ENCODE data around the gene MEIS3. TPM values are rescaled to one million over a fixed set of nuclear protein-coding genes. Genes with fewer than 3 reads are reported as not detected.

MEIS3 gene
- total RNA-seq, 2 experiments from 2014 or later = not detected

DNA sequence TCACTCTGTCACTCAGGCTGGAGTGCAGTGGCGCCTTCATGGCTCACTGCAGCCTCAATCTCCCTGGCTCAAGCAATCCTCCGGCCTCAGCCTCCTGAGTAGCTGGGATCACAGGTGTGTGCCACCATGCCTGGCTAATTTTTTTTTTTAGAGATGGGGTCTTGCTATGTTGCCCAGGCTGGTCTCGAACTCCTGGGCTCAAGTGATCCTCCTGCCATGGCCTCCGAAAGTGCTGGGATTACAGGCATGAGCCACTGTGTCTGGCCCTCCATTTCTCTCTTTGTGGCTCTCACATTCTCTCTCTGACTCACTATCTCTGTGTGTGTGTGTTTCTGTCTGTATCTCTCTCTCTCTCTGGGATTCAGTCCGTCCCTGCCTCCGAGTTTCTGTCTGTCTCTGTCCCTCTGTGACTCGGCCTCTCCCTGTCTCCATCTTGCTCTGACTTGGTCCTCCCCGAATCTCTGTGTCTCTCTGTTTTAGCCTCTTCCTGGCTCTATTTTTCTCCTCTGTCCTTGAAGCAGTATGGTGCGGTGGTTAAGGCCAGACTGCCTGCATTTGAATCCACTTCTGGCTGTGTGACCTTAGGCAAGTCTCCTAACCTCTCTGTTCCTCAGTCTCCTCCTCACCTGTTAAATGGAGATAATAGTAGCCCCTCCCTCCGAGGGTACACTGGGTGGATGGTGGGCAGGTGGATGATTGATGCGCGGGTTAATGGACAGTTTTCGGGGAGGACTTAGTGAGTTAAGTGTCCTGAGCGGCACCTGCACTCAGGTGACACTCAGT is 11.0 kb downstream of the MEIS3 start:
- no peaks in the 10 kb centered on the region for H3K4me1 Mint-ChIP-seq (ENCODE audit: low read depth)
- H3K4me3 Mint-ChIP-seq = no peak overlapping the region
- H3K27me3 Mint-ChIP-seq (ENCODE audit: low read depth) = peaks cover 43% of the 10 kb centered on the region
- intact Hi-C loops (cut with micrococcal nuclease) = no loop called here
- no peaks in the 10 kb centered on the region for H3K36me3 Mint-ChIP-seq (ENCODE audit: low read depth)
- H3K27ac Mint-ChIP-seq = no peak overlapping the region
- CTCF ChIA-PET = no interaction called here
- DNase-seq = no peak
- no peaks in the 10 kb centered on the region for H3K9me3 Mint-ChIP-seq

- CTCF ChIA-PET = no interaction called here
- intact Hi-C loops (cut with micrococcal nuclease) = no loop called here
Observed at GRCh38 chr19:47407417-47407774, 11.9 kb downstream of the MEIS3 start.

GRCh38 chr19:47406711-47407416 is 12.5 kb downstream of the MEIS3 start:
- Mint-ChIP-seq H3K27me3 (ENCODE audit: low read depth) (peaks cover 42% of the 10 kb centered on the region), H3K4me1 (ENCODE audit: low read depth) (no peaks in the 10 kb centered on the region), H3K9me3 (no peaks in the 10 kb centered on the region), H3K4me3 (no peak overlapping the region), H3K27ac (no peak overlapping the region), H3K36me3 (ENCODE audit: low read depth) (no peaks in the 10 kb centered on the region)
- intact Hi-C loops (cut with micrococcal nuclease) = no loop called here
- CTCF ChIA-PET = no interaction called here
- DNase-seq = no peak

More at GRCh38 chr19:47407417-47407774, 11.9 kb downstream of the MEIS3 start:
- H3K4me1 Mint-ChIP-seq (ENCODE audit: low read depth) = no peaks in the 10 kb centered on the region
- no peaks in the 10 kb centered on the region for H3K9me3 Mint-ChIP-seq
- peaks cover 42% of the 10 kb centered on the region for H3K27me3 Mint-ChIP-seq (ENCODE audit: low read depth)
- no peak overlapping the region for H3K27ac Mint-ChIP-seq
- H3K4me3 Mint-ChIP-seq = no peak overlapping the region
- no peak for DNase-seq
- no peaks in the 10 kb centered on the region for H3K36me3 Mint-ChIP-seq (ENCODE audit: low read depth)

DNA sequence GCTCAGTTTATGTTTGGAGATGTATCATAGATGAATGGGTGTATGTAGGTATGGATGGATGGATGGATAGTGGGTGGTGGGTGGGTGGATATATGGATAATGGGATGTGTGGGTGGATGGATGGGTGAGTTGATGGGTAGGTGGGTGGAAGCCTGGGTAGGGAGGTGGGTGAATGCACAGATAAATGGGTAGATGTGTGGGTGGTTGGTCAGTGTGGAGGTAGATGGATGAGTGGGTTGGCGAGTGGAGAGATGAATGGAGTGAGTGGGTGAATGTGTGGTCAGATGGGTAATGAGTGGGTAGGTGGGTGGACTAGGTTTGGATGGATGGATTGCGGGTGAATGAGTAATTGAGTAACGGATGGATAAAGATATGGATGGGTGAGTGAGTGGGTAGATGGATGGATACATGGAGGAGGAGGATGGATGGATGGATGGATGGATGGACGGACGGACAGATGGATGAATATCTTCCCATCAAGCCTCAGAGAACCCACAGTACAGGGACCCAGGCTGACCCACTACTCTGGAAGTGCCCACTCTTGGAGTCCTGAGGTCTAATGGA is 13.4 kb downstream of the MEIS3 start:
- CTCF ChIA-PET = no interaction called here
- peaks cover 42% of the 10 kb centered on the region for H3K27me3 Mint-ChIP-seq (ENCODE audit: low read depth)

DNA sequence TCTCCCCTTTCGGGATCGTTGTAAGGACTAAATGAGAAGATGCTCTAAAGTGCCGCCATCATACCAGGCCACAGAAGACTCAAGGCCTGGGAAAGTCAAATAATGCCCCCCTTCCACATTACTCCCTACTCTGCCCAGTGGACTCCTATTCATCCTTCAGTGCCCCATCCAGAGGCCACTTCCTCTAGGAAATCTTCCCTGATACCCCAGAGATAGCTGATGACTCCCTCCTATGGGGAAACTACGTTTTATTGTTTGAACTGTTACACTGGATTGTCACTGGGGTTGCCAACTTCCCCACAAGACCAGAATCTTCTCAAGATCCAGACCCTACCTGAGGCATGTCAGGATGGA is 14.2 kb downstream of the MEIS3 start:
- no peaks in the 10 kb centered on the region for H3K9me3 Mint-ChIP-seq
- DNase-seq = no peak
- no peaks in the 10 kb centered on the region for H3K36me3 Mint-ChIP-seq (ENCODE audit: low read depth)
- H3K4me3 Mint-ChIP-seq = no peak overlapping the region
- CTCF ChIA-PET = no interaction called here
- peaks cover 42% of the 10 kb centered on the region for H3K27me3 Mint-ChIP-seq (ENCODE audit: low read depth)
- intact Hi-C loops (cut with micrococcal nuclease) = no loop called here
- H3K27ac Mint-ChIP-seq = no peak overlapping the region
- no peaks in the 10 kb centered on the region for H3K4me1 Mint-ChIP-seq (ENCODE audit: low read depth)

More for the DNA sequence above, 13.4 kb downstream of the MEIS3 start:
- DNase-seq = no peak
- H3K4me3 Mint-ChIP-seq = no peak overlapping the region
- H3K9me3 Mint-ChIP-seq = no peaks in the 10 kb centered on the region
- H3K4me1 Mint-ChIP-seq (ENCODE audit: low read depth) = no peaks in the 10 kb centered on the region
- H3K27ac Mint-ChIP-seq = no peak overlapping the region
- intact Hi-C loops (cut with micrococcal nuclease) = no loop called here
- H3K36me3 Mint-ChIP-seq (ENCODE audit: low read depth) = no peaks in the 10 kb centered on the region

DNA sequence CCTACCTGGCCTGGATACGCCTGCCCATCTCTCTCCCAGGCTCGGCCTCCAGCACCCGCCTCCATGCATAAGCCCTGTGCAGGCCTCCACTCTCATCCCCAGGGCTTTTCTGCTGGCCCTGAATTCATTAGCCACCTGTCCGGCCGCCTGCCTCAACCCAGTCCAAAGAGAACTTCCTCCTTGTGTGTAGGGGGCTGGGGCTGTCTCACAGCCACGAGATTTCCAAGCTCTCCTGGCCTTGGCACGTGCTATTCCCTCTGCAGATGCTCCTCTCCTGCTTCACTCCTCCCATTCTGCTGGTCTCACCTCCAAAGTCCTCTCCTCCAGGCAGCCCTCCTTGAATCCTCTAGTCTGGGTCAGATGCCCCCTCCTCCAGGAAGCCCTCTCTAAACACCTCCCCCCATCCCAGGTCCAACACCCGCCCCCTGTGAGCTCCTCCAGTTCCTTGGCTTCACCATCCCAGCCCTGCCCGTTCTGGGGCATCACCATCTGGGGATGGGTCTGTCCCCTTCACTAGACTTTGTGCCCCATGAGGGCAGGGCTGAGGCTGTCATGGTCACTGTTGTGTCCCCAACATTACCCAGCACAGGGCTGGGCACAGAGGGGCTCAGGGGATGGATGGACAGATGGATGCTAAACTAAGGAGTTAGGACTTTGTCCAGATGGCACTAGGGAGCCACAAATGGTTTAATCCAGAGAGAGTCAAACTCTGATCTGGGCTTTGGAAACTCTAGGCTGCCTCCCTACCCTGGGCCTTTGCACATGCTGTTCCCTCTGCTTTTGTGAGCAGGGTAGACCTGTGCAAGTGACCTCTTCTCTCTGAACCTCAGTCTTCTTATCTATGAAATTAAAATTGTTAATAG is 14.8 kb downstream of the MEIS3 start:
- DNase-seq = no peak
- CTCF ChIA-PET = no interaction called here
- H3K36me3 Mint-ChIP-seq (ENCODE audit: low read depth) = no peaks in the 10 kb centered on the region
- peaks cover 42% of the 10 kb centered on the region for H3K27me3 Mint-ChIP-seq (ENCODE audit: low read depth)
- no peaks in the 10 kb centered on the region for H3K9me3 Mint-ChIP-seq
- no peak overlapping the region for H3K4me3 Mint-ChIP-seq
- H3K27ac Mint-ChIP-seq = no peak overlapping the region
- H3K4me1 Mint-ChIP-seq (ENCODE audit: low read depth) = no peaks in the 10 kb centered on the region
- intact Hi-C loops (cut with micrococcal nuclease) = no loop called here

DNA sequence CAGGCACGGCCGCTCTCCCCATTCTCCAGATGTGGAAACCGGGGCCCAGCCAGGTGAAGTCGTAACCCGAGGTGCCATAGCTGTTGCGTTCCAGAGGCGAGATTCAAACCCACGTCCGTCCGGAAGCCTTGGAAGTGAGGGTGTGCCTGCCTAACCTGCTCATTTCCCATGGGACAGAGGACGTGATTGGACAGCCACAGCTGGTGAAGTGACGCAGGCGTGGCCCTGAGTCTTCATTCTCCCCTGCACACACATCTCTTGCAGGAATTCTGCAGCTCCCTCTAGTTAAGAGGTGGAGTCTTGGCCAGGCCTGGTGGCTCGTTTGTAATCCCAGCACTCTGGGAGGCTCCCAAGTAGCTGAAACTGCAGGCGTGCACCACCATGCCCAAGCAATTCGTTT is 16.8 kb downstream of the MEIS3 start:
- H3K4me1 Mint-ChIP-seq (ENCODE audit: low read depth) = no peaks in the 10 kb centered on the region
- intact Hi-C loops (cut with micrococcal nuclease) = no loop called here
- H3K27ac Mint-ChIP-seq = no peak overlapping the region
- no peaks in the 10 kb centered on the region for H3K36me3 Mint-ChIP-seq (ENCODE audit: low read depth)
- no peak overlapping the region for H3K4me3 Mint-ChIP-seq
- peaks cover 27% of the 10 kb centered on the region for H3K27me3 Mint-ChIP-seq (ENCODE audit: low read depth)
- H3K9me3 Mint-ChIP-seq = no peaks in the 10 kb centered on the region
- no peak for DNase-seq
- CTCF ChIA-PET = no interaction called here

DNA sequence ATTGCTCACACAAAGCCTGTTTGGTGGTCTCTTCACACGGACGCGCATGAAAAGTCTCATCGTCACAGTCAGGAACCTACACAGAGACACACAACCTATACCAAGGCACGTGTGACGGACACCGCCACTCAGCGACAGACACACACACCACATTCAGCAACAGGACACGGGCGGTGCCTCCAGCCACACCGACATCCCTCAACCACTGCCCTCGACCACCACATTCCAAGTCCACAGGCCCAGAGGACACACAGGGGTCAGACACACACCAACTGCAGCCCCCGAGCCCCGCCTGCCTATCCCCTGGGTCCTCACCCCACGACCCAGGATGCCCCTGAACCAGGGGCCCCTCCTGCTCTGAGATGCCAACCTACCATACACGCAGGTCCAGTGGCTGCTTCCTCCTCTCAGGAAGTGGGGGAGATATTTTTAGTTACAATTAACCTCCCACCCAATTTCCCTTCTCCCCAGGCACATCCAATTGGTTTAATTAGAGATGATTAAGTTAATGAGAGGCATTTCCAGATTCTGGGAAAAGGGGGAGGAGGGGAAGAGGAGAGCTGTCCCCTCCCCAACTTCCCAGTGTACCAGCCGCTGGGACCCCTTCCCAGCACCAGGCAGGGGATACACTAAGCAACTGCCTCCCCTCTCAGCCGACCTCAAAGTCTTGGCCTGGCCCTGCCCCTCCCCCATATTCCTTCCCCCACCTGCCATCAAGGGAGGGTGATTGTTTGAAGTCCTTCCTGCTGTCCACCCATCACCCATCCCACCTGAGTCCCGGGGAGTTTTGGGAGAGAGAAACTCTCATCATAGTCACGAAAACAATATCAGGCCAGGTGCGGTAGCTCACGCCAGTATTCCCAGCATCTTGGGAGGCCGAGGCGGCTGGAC is 20.4 kb downstream of the MEIS3 start:
- H3K27me3 Mint-ChIP-seq (ENCODE audit: low read depth) = peaks cover 5% of the 10 kb centered on the region
- H3K27ac Mint-ChIP-seq = no peak overlapping the region
- H3K36me3 Mint-ChIP-seq (ENCODE audit: low read depth) = no peaks in the 10 kb centered on the region
- H3K9me3 Mint-ChIP-seq = no peaks in the 10 kb centered on the region
- no peaks in the 10 kb centered on the region for H3K4me1 Mint-ChIP-seq (ENCODE audit: low read depth)
- intact Hi-C loops (cut with micrococcal nuclease) = no loop called here
- no peak overlapping the region for H3K4me3 Mint-ChIP-seq
- DNase-seq = no peak
- CTCF ChIA-PET = interaction anchor here (1.8 kb wide), 1 partner anchor 29 kb away, joined by 4 read pairs; no protein-coding TSS in a partner anchor

GRCh38 chr19:47391510-47392223 is 27.7 kb downstream of the MEIS3 start:
- Mint-ChIP-seq H3K4me3 (no peak overlapping the region), H3K27me3 (ENCODE audit: low read depth) (peaks cover 2% of the 10 kb centered on the region), H3K9me3 (no peaks in the 10 kb centered on the region), H3K36me3 (ENCODE audit: low read depth) (no peaks in the 10 kb centered on the region), H3K27ac (no peak overlapping the region), H3K4me1 (ENCODE audit: low read depth) (peaks cover 2% of the 10 kb centered on the region)
- DNase-seq = peak; percentile 91
- CTCF ChIA-PET = interaction anchor here (0.5 to 3.7 kb wide), 24 partner anchors 9 to 157 kb away, joined by 3 to 25 read pairs (median 4); partner anchors contain the start of gene DHX34
- intact Hi-C loops (cut with micrococcal nuclease) = loop anchor here (1.0 kb wide), 3 partner anchors 37 to 107 kb away; no protein-coding TSS in a partner anchor

DNA sequence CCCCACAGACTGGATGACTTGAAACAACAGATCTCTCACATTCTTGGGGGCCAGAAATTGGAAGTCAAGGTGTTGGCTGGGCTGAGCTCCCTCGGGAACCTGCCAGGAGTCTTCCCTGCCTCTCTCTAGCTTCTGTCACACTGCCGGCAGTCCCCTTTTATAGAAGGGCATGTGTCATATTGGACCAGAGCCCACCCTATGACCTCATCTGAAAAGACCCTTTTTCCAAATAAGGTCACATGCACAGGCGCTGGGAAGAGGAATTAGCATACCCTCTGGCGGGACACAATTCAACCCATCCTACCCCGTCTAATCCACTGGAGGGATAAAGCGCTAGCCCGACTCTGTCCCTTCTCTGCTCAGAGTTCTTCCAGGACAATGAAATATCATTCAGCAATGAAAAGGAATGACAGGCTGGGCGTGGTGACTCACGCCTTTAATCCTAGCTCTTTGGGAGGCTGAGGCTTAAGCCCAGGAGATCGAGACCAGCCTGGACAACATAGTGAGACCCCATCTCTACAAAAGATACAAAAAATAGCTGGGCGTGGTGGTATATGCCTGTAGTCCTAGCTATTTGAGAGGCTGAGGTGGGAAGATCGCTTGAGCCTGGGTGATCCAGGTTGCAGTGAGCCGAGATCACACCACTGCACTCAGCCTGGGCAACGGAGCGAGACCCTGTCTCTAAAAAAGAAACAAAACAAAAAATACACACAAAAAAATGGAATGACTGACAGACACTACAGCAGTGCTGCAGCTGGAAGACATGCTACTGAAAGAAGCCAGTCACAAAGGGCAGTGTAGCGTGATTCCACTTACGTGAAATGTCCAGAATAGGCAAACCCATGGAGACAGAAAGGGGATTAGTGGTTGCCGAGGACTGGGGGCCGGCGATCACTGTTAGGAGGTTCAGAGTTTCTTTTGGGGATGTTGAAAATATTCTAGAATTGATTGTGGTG is 28.5 kb downstream of the MEIS3 start:
- intact Hi-C loops (cut with micrococcal nuclease) = loop anchor here (1.0 kb wide), 3 partner anchors 37 to 107 kb away; no protein-coding TSS in a partner anchor
- CTCF ChIA-PET = interaction anchor here (0.5 to 3.7 kb wide), 21 partner anchors 8 to 596 kb away, joined by 3 to 25 read pairs (median 4); partner anchors contain the start of gene DHX34
- H3K4me1 Mint-ChIP-seq (ENCODE audit: low read depth) = peaks cover 2% of the 10 kb centered on the region
- H3K27me3 Mint-ChIP-seq (ENCODE audit: low read depth) = peaks cover 2% of the 10 kb centered on the region
- no peaks in the 10 kb centered on the region for H3K9me3 Mint-ChIP-seq
- H3K4me3 Mint-ChIP-seq = no peak overlapping the region
- no peak for DNase-seq
- H3K27ac Mint-ChIP-seq = no peak overlapping the region
- H3K36me3 Mint-ChIP-seq (ENCODE audit: low read depth) = no peaks in the 10 kb centered on the region
